ENCODE results near the gene NFIA. TPM values are rescaled to one million over a fixed set of nuclear protein-coding genes. Genes with fewer than 3 reads are reported as not detected.

Gene NFIA
- total RNA-seq, 4 donors from 2014 or later = 32.0 to 160 (median 32.9) TPM

DNA sequence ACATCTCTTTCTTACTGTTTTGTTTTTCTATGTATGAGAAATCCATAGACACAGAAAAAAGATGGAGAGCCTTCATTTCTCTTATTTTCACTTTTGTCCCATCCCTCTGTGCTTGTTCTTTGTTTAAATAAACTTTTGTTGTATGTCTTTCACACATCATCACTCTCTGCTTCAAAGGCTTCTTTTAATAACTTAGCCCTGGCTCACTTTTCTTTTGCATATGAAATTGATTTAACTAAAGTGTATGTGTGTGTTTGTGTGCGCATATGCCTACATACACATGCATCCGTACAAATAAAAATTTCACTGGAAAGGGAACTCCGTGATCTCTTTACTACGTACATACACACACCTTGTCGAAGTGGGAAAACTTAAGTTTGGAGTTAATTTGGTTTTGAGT lies 168.6 kb downstream of the NFIA start:
- DNase-seq = no peak
- no peak overlapping the region for H3K4me3 ChIP-seq
- TF ChIP-seq, protein P1, sequence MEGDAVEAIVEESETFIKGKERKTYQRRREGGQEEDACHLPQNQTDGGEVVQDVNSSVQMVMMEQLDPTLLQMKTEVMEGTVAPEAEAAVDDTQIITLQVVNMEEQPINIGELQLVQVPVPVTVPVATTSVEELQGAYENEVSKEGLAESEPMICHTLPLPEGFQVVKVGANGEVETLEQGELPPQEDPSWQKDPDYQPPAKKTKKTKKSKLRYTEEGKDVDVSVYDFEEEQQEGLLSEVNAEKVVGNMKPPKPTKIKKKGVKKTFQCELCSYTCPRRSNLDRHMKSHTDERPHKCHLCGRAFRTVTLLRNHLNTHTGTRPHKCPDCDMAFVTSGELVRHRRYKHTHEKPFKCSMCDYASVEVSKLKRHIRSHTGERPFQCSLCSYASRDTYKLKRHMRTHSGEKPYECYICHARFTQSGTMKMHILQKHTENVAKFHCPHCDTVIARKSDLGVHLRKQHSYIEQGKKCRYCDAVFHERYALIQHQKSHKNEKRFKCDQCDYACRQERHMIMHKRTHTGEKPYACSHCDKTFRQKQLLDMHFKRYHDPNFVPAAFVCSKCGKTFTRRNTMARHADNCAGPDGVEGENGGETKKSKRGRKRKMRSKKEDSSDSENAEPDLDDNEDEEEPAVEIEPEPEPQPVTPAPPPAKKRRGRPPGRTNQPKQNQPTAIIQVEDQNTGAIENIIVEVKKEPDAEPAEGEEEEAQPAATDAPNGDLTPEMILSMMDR (IDR thresholded peaks at IDR 0.05) = no peak
- no peak for TF ChIP-seq POLR2A (IDR thresholded peaks at IDR 0.05)
- no peaks in the 10 kb centered on the region for H3K36me3 ChIP-seq
- H3K9me3 ChIP-seq = no peaks in the 10 kb centered on the region
- H3K27me3 ChIP-seq = no peaks in the 10 kb centered on the region
- H3K27ac ChIP-seq = no peak overlapping the region
- H3K4me1 ChIP-seq = peaks cover 0 to 28% (median 0%) of the 10 kb centered on the region in 4 donors

DNA sequence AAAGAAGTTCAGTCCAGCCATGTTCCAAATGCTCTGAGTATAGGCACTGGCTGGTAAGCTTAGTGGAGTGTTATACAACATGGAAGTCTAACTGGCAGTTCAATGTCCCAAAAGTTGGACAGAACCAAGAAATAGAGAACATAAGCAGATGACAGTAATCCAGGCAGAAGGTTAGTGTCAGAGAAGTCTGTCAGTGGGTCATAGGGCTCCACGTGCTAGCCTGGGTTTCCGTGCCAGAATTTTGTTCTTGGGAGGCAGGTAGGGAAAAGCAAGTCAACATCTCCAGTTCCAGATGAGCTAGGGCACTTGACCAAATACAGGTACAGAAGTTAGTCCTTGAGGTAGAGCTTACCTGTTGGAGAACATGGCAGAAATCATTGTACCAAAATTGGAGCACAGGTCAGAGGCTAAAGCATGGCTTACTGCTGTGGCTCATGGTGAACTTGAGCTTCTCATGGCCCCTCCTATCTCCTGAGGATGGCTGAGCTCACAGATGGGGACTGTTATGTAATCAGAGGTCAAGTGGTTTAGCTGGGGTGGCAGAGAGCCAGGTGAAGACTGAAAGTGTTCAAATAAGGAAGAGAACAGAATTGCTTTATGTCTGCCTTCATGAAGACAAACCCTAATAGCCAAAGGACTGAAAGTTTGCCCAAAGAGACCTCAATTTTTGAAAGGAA lies 170.8 kb downstream of the NFIA start:
- TF ChIP-seq, protein P1 (IDR thresholded peaks at IDR 0.05) = no peak
- TF ChIP-seq POLR2A (IDR thresholded peaks at IDR 0.05) = no peak
- DNase-seq = peak; percentile 39 to 88 (median 57)
- H3K36me3 ChIP-seq = no peaks in the 10 kb centered on the region
- H3K4me1 ChIP-seq = peaks cover 0 to 28% (median 0%) of the 10 kb centered on the region in 4 donors
- H3K4me3 ChIP-seq = no peak overlapping the region
- H3K27ac ChIP-seq = peak overlapping the region in 2 of 4 donors; percentile 59 to 70
- no peaks in the 10 kb centered on the region for H3K27me3 ChIP-seq
- H3K9me3 ChIP-seq = no peaks in the 10 kb centered on the region

DNA sequence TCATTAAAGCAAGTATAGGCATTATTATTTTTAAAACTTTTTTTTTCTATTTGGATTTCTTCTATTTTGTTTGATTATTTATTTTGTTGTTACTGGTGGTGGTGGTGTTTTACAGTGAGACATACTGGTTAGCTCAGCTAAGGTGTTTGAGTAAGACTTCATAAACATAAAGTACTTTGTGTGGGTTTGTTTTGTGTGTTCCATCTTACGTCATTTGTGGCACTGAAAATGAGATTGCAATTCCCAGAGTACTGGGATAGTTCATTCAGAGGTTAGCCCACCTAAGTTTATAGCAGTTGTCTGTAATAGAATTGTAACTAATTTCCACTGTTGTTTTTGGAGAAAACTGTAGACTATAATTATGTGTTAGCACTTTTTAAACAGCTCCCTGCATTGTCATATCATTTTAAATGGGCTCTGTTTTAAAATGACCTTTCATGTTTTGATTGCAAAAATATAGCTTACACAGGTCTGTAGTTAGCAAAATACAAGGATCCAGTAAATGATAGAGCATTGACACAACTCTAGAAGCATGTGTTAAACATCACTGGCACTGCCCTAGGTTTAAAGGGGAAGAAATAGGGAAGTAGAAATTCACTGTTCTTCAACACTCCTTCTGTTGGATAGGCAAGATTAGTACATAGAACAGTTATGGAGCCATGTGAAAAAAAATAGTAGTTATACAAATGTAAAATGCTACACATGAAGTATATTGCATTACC lies 171.7 kb downstream of the NFIA start:
- peaks cover 0 to 28% (median 0%) of the 10 kb centered on the region in 4 donors for H3K4me1 ChIP-seq
- H3K27me3 ChIP-seq = no peaks in the 10 kb centered on the region
- DNase-seq = no peak
- no peaks in the 10 kb centered on the region for H3K36me3 ChIP-seq
- H3K27ac ChIP-seq = peak overlapping the region in 3 of 4 donors; percentile 20 to 71 (median 70)
- H3K9me3 ChIP-seq = no peaks in the 10 kb centered on the region
- no peak overlapping the region for H3K4me3 ChIP-seq
- TF ChIP-seq, protein P1 (IDR thresholded peaks at IDR 0.05) = no peak
- TF ChIP-seq POLR2A (IDR thresholded peaks at IDR 0.05) = no peak

DNA sequence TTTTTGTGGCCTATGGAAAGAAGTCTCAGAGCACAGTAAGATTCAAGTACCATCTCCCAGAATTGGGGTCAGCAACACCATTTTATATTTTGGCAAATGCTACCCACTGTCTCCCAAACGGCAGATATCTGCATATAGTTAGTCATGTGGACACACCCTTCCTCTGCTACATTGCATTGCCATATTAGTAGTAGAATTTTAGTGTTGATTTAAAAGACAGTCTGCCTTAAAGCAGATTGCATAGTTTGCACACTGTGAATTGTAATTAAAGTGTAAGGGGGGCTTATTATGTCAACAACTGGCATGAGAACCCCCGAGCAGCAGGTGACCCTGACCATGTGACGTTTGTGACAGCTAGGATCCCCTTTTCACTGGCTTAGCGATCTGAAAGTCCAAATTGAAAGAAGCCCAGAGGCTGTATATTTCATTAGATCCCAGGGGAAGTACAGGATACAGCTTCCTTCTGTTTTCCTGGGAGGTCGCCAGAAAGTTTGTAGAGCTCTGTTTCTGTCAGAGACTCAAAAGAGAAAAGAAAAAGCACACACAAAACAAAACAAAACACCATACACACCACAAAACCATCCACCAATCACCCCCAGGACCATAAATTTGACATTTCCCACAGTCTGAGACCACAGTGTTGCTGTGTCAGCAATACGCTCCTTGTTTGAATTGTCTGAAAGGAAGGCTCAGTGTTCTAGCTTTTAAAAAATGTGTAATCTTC lies 172.4 kb downstream of the NFIA start:
- Histone ChIP-seq H3K27ac (peak overlapping the region; percentile 20 to 71 (median 46)), H3K4me1 (peaks cover 0 to 28% (median 0%) of the 10 kb centered on the region in 4 donors), H3K36me3 (no peaks in the 10 kb centered on the region), H3K27me3 (no peaks in the 10 kb centered on the region), H3K9me3 (no peaks in the 10 kb centered on the region), H3K4me3 (peak overlapping the region in 1 of 4 donors; percentile 5)
- no peak for DNase-seq
- TF ChIP-seq, protein P1 (IDR thresholded peaks at IDR 0.05) = no peak
- no peak for TF ChIP-seq POLR2A (IDR thresholded peaks at IDR 0.05)

DNA sequence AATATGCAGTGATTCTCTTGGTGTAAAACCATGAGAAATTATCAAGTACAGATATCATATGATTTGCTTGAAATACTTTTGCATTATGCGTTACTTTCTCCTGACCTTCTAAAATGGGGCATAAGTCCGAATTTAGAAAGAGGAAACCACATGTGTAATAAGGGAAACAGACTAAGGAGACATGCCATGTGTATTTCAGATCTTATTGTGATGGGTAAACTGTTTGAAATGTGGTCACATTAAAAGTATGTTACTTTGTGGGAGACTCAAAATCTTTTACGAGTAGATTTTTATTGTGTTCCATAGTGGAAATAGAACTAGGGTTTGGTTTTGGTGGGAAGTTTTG lies 173.0 kb downstream of the NFIA start:
- Histone ChIP-seq H3K36me3 (no peaks in the 10 kb centered on the region), H3K27me3 (no peaks in the 10 kb centered on the region), H3K4me3 (peak overlapping the region in 1 of 4 donors; percentile 5), H3K9me3 (no peaks in the 10 kb centered on the region), H3K4me1 (peaks cover 0 to 28% (median 0%) of the 10 kb centered on the region in 4 donors), H3K27ac (peak overlapping the region; percentile 20 to 71 (median 46))
- DNase-seq = no peak
- TF ChIP-seq, protein P1 (IDR thresholded peaks at IDR 0.05) = no peak
- TF ChIP-seq POLR2A (IDR thresholded peaks at IDR 0.05) = no peak

Measured in Peyer's patch (tissue), 4 donors.